SK-N-SH treated with all-trans-retinoic acid at 6 μM for 48 hours (cell line): ENCODE data around the gene AMH.

Source experiments
- CREB5 ChIP-seq: fragments of 250-450 bp; sonication (Bioruptor Pico); IDR thresholded peaks from 2 replicates; pipeline ENCODE4 v1.5.1; 2020; ENCODE audit warnings: low read depth, mild to moderate bottlenecking, moderate library complexity
- CSDC2 ChIP-seq: fragments of 250-450 bp; sonication (Bioruptor Pico); IDR thresholded peaks from 2 replicates; pipeline ENCODE4 v1.5.0; 2020; ENCODE audit warnings: mild to moderate bottlenecking, moderate library complexity
- ESRRG ChIP-seq: fragments of 250-450 bp; sonication (Bioruptor Pico); IDR thresholded peaks from 2 replicates; pipeline ENCODE4 v1.6.1; 2021; ENCODE audit warnings: mild to moderate bottlenecking
- PATZ1 ChIP-seq: fragments of 250-450 bp; sonication (Bioruptor Pico); IDR thresholded peaks from 2 replicates; pipeline ENCODE4 v1.8.0; 2020; ENCODE audit warnings: mild to moderate bottlenecking, moderate library complexity, borderline replicate concordance
- PPARA ChIP-seq: fragments of 250-450 bp; sonication (Bioruptor Pico); IDR thresholded peaks from 2 replicates; pipeline ENCODE4 v1.5.0; 2020; ENCODE audit warnings: mild to moderate bottlenecking, borderline replicate concordance
- TCF4 ChIP-seq: fragments of 250-450 bp; sonication (Bioruptor Pico); IDR thresholded peaks from 2 replicates; pipeline ENCODE4 v1.8.0; 2021; ENCODE audit warnings: mild to moderate bottlenecking, moderate library complexity, borderline replicate concordance
- TSHZ2 ChIP-seq: fragments of 250-450 bp; sonication (Bioruptor Pico); IDR thresholded peaks from 2 replicates; pipeline ENCODE4 v1.5.0; 2020; ENCODE audit warnings: mild to moderate bottlenecking, moderate library complexity
- ZC3H10 ChIP-seq: fragments of 250-450 bp; sonication (Bioruptor Pico); IDR thresholded peaks from 2 replicates; pipeline ENCODE4 v1.5.1; 2021; ENCODE audit warnings: mild to moderate bottlenecking, moderate library complexity
- ZFP3 ChIP-seq: fragments of 250-450 bp; sonication (Bioruptor Pico); IDR thresholded peaks from 2 replicates; pipeline ENCODE4 v1.5.0; 2020; ENCODE audit warnings: mild to moderate bottlenecking, moderate library complexity
- ZFP30 ChIP-seq: fragments of 450-650 bp; formaldehyde crosslinking; IDR thresholded peaks from 2 replicates; pipeline ENCODE4 v1.5.0; 2022; ENCODE audit warnings: mild to moderate bottlenecking, moderate library complexity
- ZNF70 ChIP-seq: fragments of 450-650 bp; formaldehyde crosslinking; IDR thresholded peaks from 2 replicates; pipeline ENCODE4 v1.5.0; 2020; ENCODE audit warnings: mild to moderate bottlenecking, moderate library complexity
- ZNF8 ChIP-seq: fragments of 450-650 bp; formaldehyde crosslinking; IDR thresholded peaks from 2 replicates; pipeline ENCODE4 v1.5.0; 2020; ENCODE audit warnings: mild to moderate bottlenecking, moderate library complexity

GRCh38 chr19:2253106-2254063, 4.3 kb downstream of the AMH start:
- no peak for TF ChIP-seq PATZ1
- TF ChIP-seq ESRRG (CRISPR knock-in tag): no peak
- TF ChIP-seq PPARA: no peak
- no peak for TF ChIP-seq TCF4
- no peak for TF ChIP-seq TSHZ2 (CRISPR knock-in tag)
- no peak for TF ChIP-seq ZNF70 (CRISPR knock-in tag)
- no peak for TF ChIP-seq ZFP3 (CRISPR knock-in tag)
- TF ChIP-seq ZFP30: no peak
- no peak for TF ChIP-seq CREB5 (CRISPR knock-in tag)
- TF ChIP-seq ZC3H10 (CRISPR knock-in tag): no peak
- TF ChIP-seq ZNF8 (CRISPR knock-in tag): no peak
- TF ChIP-seq CSDC2 (CRISPR knock-in tag): no peak
